Measurements from ENCODE around the gene SELP.

Gene SELP

DNA sequence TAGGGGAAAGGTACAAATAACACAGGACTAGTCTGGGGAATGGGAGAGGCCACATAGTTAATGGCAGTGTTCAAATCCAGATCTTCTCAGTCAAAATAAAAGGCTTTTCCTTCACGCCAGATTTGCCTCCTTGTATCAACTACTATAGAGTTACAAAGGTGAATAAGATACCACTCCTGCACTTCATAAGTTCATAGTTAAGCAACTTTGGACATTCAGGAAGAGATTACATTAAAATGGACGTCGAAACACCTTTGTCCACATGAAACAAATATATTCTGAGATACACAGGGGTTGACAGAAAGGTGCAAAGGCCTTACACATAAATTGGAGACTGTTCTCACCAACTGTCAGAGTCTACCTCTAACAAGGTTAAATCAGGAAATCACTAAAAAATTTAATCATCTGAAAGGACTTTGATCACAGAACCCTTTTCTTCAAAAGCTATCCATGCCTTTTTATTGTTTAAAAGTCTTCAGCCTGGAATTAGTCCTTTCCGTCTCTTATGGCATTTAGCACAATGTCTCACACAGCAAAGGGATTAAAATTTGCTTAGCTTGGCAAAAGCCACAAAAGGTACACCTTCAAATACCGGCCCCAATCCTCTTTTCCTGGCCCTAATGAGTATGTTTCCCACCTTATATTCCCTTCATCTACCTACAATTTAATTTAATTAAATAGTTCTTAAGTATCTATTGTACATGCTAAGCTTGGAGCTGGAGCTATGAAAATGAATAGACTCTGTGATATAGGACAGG lies 51.8 kb downstream of the SELP start:
- H3K36me3 ChIP-seq (replicated peaks; ENCODE audit: insufficient read depth, low read length), result no peaks in the 10 kb centered on the region
- no peak for TF ChIP-seq EZH2phosphoT487 (IDR thresholded peaks at IDR 0.05; ENCODE audit: low read length)
- TF ChIP-seq CTCF (IDR thresholded peaks at IDR 0.05; ENCODE audit: low read length), result no peak
- TF ChIP-seq EZH2 (optimal IDR thresholded peaks at IDR 0.05; ENCODE audit: low read depth, low read length), result no peak
- no peaks in the 10 kb centered on the region for H3K27me3 ChIP-seq (replicated peaks; ENCODE audit: insufficient read depth, low read length)
- no peak overlapping the region for H3K4me3 ChIP-seq (ENCODE audit: low read length)
- H3F3A ChIP-seq (ENCODE audit: insufficient read depth, low read length), result no peaks in the 10 kb centered on the region
- H3K79me2 ChIP-seq (ENCODE audit: low read length), result no peaks in the 10 kb centered on the region
- no peak overlapping the region for H2AFZ ChIP-seq (ENCODE audit: low read length)
- DNase-seq, result no peak
- no peak overlapping the region for H3K9ac ChIP-seq (ENCODE audit: low read length)
- no peaks in the 10 kb centered on the region for H3K9me3 ChIP-seq (replicated peaks; ENCODE audit: insufficient read depth, low read length)
- no peak overlapping the region for H3K4me2 ChIP-seq (ENCODE audit: low read depth, low read length)
- H3K27ac ChIP-seq (ENCODE audit: low read length), result no peak overlapping the region
- no peaks in the 10 kb centered on the region for H3K4me1 ChIP-seq (ENCODE audit: low read length)
- H3K9me2 ChIP-seq (replicated peaks; ENCODE audit: insufficient read depth, low read length), result no peaks in the 10 kb centered on the region
- H4K20me1 ChIP-seq (ENCODE audit: insufficient read depth, low read length), result no peaks in the 10 kb centered on the region

- TF ChIP-seq CTCF (IDR thresholded peaks at IDR 0.05; ENCODE audit: low read length) (no peak), EZH2phosphoT487 (IDR thresholded peaks at IDR 0.05; ENCODE audit: low read length) (no peak), EZH2 (optimal IDR thresholded peaks at IDR 0.05; ENCODE audit: low read depth, low read length) (no peak)
Measured at GRCh38 chr1:169576935-169577331, 53.0 kb downstream of the SELP start.

GRCh38 chr1:169576241-169576934 lies 53.5 kb downstream of the SELP start:
- Histone ChIP-seq H4K20me1 (ENCODE audit: insufficient read depth, low read length) (no peaks in the 10 kb centered on the region), H3K27ac (ENCODE audit: low read length) (no peak overlapping the region), H3K4me1 (ENCODE audit: low read length) (no peaks in the 10 kb centered on the region), H3K79me2 (ENCODE audit: low read length) (no peaks in the 10 kb centered on the region), H3K36me3 (replicated peaks; ENCODE audit: insufficient read depth, low read length) (no peaks in the 10 kb centered on the region), H3K9me3 (replicated peaks; ENCODE audit: insufficient read depth, low read length) (no peaks in the 10 kb centered on the region), H3K4me3 (ENCODE audit: low read length) (no peak overlapping the region), H3K9me2 (replicated peaks; ENCODE audit: insufficient read depth, low read length) (no peaks in the 10 kb centered on the region), H3F3A (ENCODE audit: insufficient read depth, low read length) (no peaks in the 10 kb centered on the region), H2AFZ (ENCODE audit: low read length) (no peak overlapping the region), H3K9ac (ENCODE audit: low read length) (no peak overlapping the region), H3K4me2 (ENCODE audit: low read depth, low read length) (no peak overlapping the region), H3K27me3 (replicated peaks; ENCODE audit: insufficient read depth, low read length) (no peaks in the 10 kb centered on the region)
- TF ChIP-seq EZH2phosphoT487 (IDR thresholded peaks at IDR 0.05; ENCODE audit: low read length) (no peak), EZH2 (optimal IDR thresholded peaks at IDR 0.05; ENCODE audit: low read depth, low read length) (no peak), CTCF (IDR thresholded peaks at IDR 0.05; ENCODE audit: low read length) (no peak)
- DNase-seq, result no peak

More at GRCh38 chr1:169576935-169577331, 53.0 kb downstream of the SELP start:
- Histone ChIP-seq H3K4me3 (ENCODE audit: low read length) (no peak overlapping the region), H3K36me3 (replicated peaks; ENCODE audit: insufficient read depth, low read length) (no peaks in the 10 kb centered on the region), H3K9me2 (replicated peaks; ENCODE audit: insufficient read depth, low read length) (no peaks in the 10 kb centered on the region), H3K4me2 (ENCODE audit: low read depth, low read length) (no peak overlapping the region), H3K9me3 (replicated peaks; ENCODE audit: insufficient read depth, low read length) (no peaks in the 10 kb centered on the region), H2AFZ (ENCODE audit: low read length) (no peak overlapping the region), H3K9ac (ENCODE audit: low read length) (no peak overlapping the region), H3K27ac (ENCODE audit: low read length) (no peak overlapping the region), H3K79me2 (ENCODE audit: low read length) (no peaks in the 10 kb centered on the region), H3K4me1 (ENCODE audit: low read length) (no peaks in the 10 kb centered on the region), H3K27me3 (replicated peaks; ENCODE audit: insufficient read depth, low read length) (no peaks in the 10 kb centered on the region), H3F3A (ENCODE audit: insufficient read depth, low read length) (no peaks in the 10 kb centered on the region), H4K20me1 (ENCODE audit: insufficient read depth, low read length) (no peaks in the 10 kb centered on the region)
- DNase-seq, result no peak
